H9 (cell line): Measurements from ENCODE around the gene RGR. TPM values are rescaled to one million over a fixed set of nuclear protein-coding genes. Genes with fewer than 3 reads are reported as not detected.
"Not testable (repeated sequence)": the region's sequence is repeated elsewhere in the genome, so short reads cannot be mapped to it uniquely, and the experiment has no call there.

Source experiments
- DNase-seq: peaks from one replicate; pipeline ENCODE4 v3.0.0-alpha.2; 2017
- H2AFZ ChIP-seq: one replicate; pipeline ENCODE4 v1.6.1; 2013; ENCODE audit warnings: mild to moderate bottlenecking, low read length, control low read depth, moderate library complexity
- H2AK5ac ChIP-seq: 2 replicates; pipeline ENCODE4 v1.6.1; 2013; ENCODE audit warnings: low read length, control low read depth, mixed read lengths; ENCODE audit not compliant: insufficient read length
- H2BK120ac ChIP-seq: one replicate; pipeline ENCODE4 v1.6.1; 2013; ENCODE audit warnings: low read depth, mild to moderate bottlenecking, low read length, control low read depth, inconsistent platforms; ENCODE audit not compliant: poor library complexity, severe bottlenecking
- H2BK12ac ChIP-seq: 2 replicates; pipeline ENCODE4 v1.6.1; 2013; ENCODE audit warnings: low read length, control low read depth, mixed read lengths, low read depth; ENCODE audit not compliant: insufficient read length
- H2BK15ac ChIP-seq: 2 replicates; pipeline ENCODE4 v1.6.1; 2013; ENCODE audit warnings: low read depth, low read length, control low read depth
- H2BK20ac ChIP-seq: one replicate; pipeline ENCODE4 v1.6.1; 2013; ENCODE audit warnings: low read depth, mild to moderate bottlenecking, low read length, control low read depth, inconsistent platforms; ENCODE audit not compliant: poor library complexity, severe bottlenecking
- H2BK5ac ChIP-seq: 2 replicates; pipeline ENCODE4 v1.6.1; 2013; ENCODE audit warnings: low read length, control low read depth, mixed read lengths; ENCODE audit not compliant: insufficient read length
- H3K14ac ChIP-seq: 2 replicates; pipeline ENCODE4 v1.6.1; 2013; ENCODE audit warnings: low read length, control low read depth; ENCODE audit not compliant: insufficient read depth
- H3K18ac ChIP-seq: 2 replicates; pipeline ENCODE4 v1.6.1; 2013; ENCODE audit warnings: low read depth, mild to moderate bottlenecking, mixed read lengths, low read length, control low read depth; ENCODE audit not compliant: insufficient read length
- H3K23ac ChIP-seq: 2 replicates; pipeline ENCODE4 v1.6.1; 2013; ENCODE audit warnings: low read length, control low read depth, mixed read lengths, low read depth; ENCODE audit not compliant: insufficient read length
- H3K23me2 ChIP-seq: 2 replicates; pipeline ENCODE4 v1.6.1; 2013; ENCODE audit warnings: low read depth, mild to moderate bottlenecking, mixed read lengths, low read length, control low read depth; ENCODE audit not compliant: insufficient read length, poor library complexity, severe bottlenecking
- H3K27ac ChIP-seq: 2 replicates; pipeline ENCODE4 v1.5.1; 2013; ENCODE audit warnings: low read length, control low read depth, mixed read lengths, low read depth; ENCODE audit not compliant: insufficient read length
- H3K27me3 ChIP-seq: 2 replicates; pipeline ENCODE4 v1.6.1; 2013; ENCODE audit warnings: low read length, control low read depth, inconsistent platforms; ENCODE audit not compliant: insufficient read depth
- H3K4ac ChIP-seq: 2 replicates; pipeline ENCODE4 v1.6.1; 2013; ENCODE audit warnings: low read depth, mild to moderate bottlenecking, control low read depth, inconsistent platforms, low read length, moderate library complexity
- H3K4me1 ChIP-seq: 2 replicates; pipeline ENCODE4 v1.6.1; 2013; ENCODE audit warnings: low read length, control low read depth, inconsistent platforms; ENCODE audit not compliant: insufficient read depth
- H3K4me2 ChIP-seq: 2 replicates; pipeline ENCODE4 v1.6.1; 2013; ENCODE audit warnings: low read length, control low read depth, mixed read lengths; ENCODE audit not compliant: insufficient read length, insufficient read depth
- H3K56ac ChIP-seq: 2 replicates; pipeline ENCODE4 v1.6.1; 2013; ENCODE audit warnings: low read depth, mild to moderate bottlenecking, mixed read lengths, low read length, control low read depth; ENCODE audit not compliant: insufficient read length
- H3K79me1 ChIP-seq: 2 replicates; pipeline ENCODE4 v1.6.1; 2013; ENCODE audit warnings: low read depth, mild to moderate bottlenecking, moderate library complexity, low read length, control low read depth, inconsistent platforms; ENCODE audit not compliant: insufficient read depth, poor library complexity, severe bottlenecking
- H3K79me2 ChIP-seq: 2 replicates; pipeline ENCODE4 v1.6.1; 2013; ENCODE audit warnings: low read length, control low read depth, inconsistent platforms; ENCODE audit not compliant: insufficient read depth
- H3K9ac ChIP-seq: 2 replicates; pipeline ENCODE4 v1.6.1; 2013; ENCODE audit warnings: low read length, control low read depth, mixed read lengths; ENCODE audit not compliant: insufficient read length; ENCODE audit errors: extremely low read depth
- H3K9me3 ChIP-seq: one replicate; pipeline ENCODE4 v1.6.1; 2013; ENCODE audit warnings: low read depth, low read length, inconsistent platforms; ENCODE audit not compliant: control insufficient read depth
- H3T11ph ChIP-seq: one replicate; pipeline ENCODE4 v1.6.1; 2013; ENCODE audit warnings: mild to moderate bottlenecking, low read length, control low read depth, inconsistent platforms
- H4K20me1 ChIP-seq: one replicate; pipeline ENCODE4 v1.6.1; 2013; ENCODE audit not compliant: control insufficient read depth, insufficient read length, insufficient read depth
- H4K5ac ChIP-seq: 2 replicates; pipeline ENCODE4 v1.6.1; 2013; ENCODE audit warnings: low read depth, mild to moderate bottlenecking, mixed read lengths, low read length, control low read depth; ENCODE audit not compliant: insufficient read length
- H4K8ac ChIP-seq: replicated peaks from 2 replicates; pipeline ENCODE4 v1.6.1; 2013; ENCODE audit warnings: low read length, control low read depth, mixed read lengths, low read depth; ENCODE audit not compliant: insufficient read length
- H4K91ac ChIP-seq: 2 replicates; pipeline ENCODE4 v1.6.1; 2013; ENCODE audit warnings: low read depth, mild to moderate bottlenecking, moderate library complexity, mixed read lengths, low read length, control low read depth; ENCODE audit not compliant: insufficient read length
- H3K27ac Mint-ChIP-seq, 3 experiments: 2 replicates in 2 of 3; 3 replicates in 1 of 3; pipeline ENCODE4 v1.8.0; 2020 to 2021; ENCODE audit warnings: mixed read lengths in 3 of 3, mild to moderate bottlenecking in 1 of 3, moderate library complexity in 1 of 3
- H3K27me3 Mint-ChIP-seq: 2 replicates; pipeline ENCODE4 v1.8.0; 2021; ENCODE audit warnings: low read depth, mild to moderate bottlenecking, moderate library complexity, mixed read lengths
- H3K36me3 Mint-ChIP-seq, 3 experiments: 2 replicates in 2 of 3; 3 replicates in 1 of 3; pipeline ENCODE4 v1.8.0; 2020 to 2021; ENCODE audit warnings: low read depth in 3 of 3, mixed read lengths in 3 of 3; ENCODE audit not compliant: insufficient read depth in 1 of 3
- H3K4me1 Mint-ChIP-seq, 2 experiments: 2 replicates each; pipeline ENCODE4 v1.8.0; 2020; ENCODE audit warnings: mixed read lengths in 2 of 2
- H3K4me3 Mint-ChIP-seq, 2 experiments: 2 replicates in 1 of 2; 3 replicates in 1 of 2; pipeline ENCODE4 v1.8.0; 2020 to 2021; ENCODE audit warnings: mild to moderate bottlenecking in 2 of 2, mixed read lengths in 2 of 2, moderate library complexity in 1 of 2
- H3K9me3 Mint-ChIP-seq, 2 experiments: 2 replicates in 1 of 2; 3 replicates in 1 of 2; pipeline ENCODE4 v1.8.0; 2020; ENCODE audit warnings: mild to moderate bottlenecking in 2 of 2, mixed read lengths in 2 of 2, moderate library complexity in 1 of 2
- WGBS: extraction: QIAGEN DNeasy Blood & Tissue Kit; methylation state at CpG from one replicate; pipeline ENCODE4 v1.1.7; 2013; ENCODE audit warnings: missing lambda C conversion rate, low lambda C conversion rate, mixed read lengths; ENCODE audit not compliant: insufficient read length; ENCODE audit errors: extremely low coverage; 5-methylcytosine and 5-hydroxymethylcytosine counted together
- total RNA-seq: library from RNA; stranded (reverse); gene quantifications from 2 replicates; pipeline ENCODE4 v1.2.1, GENCODE V29; 2021
- TF ChIP-seq, protein P1 (sequence below): fragments of 200-600 bp; sonication (generic); conservative IDR thresholded peaks from 3 replicates; pipeline ENCODE4 v1.8.0; 2021; ENCODE audit warnings: antibody characterized with exemption, mild to moderate bottlenecking

The RGR gene
- total RNA-seq, 1 experiment from 2014 or later = not detected

DNA sequence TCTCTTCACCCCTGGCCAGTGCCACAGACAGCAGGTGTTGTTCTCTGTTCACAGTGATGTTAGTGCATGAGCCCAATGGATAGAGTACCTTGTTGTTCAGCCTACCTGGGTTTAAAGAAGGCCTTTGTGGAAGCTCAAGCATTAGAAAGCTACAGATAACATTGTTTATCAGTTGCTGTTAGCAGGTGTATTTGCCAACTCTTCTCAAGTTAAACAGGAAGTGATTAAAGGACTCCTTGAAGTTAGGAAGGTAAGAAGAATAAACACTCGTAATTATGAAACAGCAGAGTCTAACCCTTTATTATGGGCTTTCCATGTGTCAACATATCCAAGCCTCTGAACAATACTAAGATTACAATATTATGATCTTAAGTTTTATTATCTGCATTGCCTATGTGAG, 25.9 kb downstream of the RGR start:
- H3K23ac ChIP-seq = no peak overlapping the region
- no peak overlapping the region for H3K4ac ChIP-seq
- H4K8ac ChIP-seq = no peak overlapping the region
- H3K14ac ChIP-seq = no peak overlapping the region
- no peak overlapping the region for H2BK20ac ChIP-seq
- Mint-ChIP-seq H3K4me3 (no peak overlapping the region), H3K27ac (no peak overlapping the region), H3K9me3 (no peaks in the 10 kb centered on the region), H3K4me1 (peaks cover 7% of the 10 kb centered on the region in 2 experiments), H3K27me3 (peaks cover 3% of the 10 kb centered on the region; the same call in 1 of the 2 replicates), H3K36me3 (no peaks in the 10 kb centered on the region)
- no peak overlapping the region for H3K9ac ChIP-seq
- no peak overlapping the region for H2BK120ac ChIP-seq
- H3K56ac ChIP-seq = no peak overlapping the region
- H4K5ac ChIP-seq = no peak overlapping the region
- no peaks in the 10 kb centered on the region for H3K23me2 ChIP-seq
- H2AK5ac ChIP-seq = no peak overlapping the region
- no peaks in the 10 kb centered on the region for H4K20me1 ChIP-seq
- no peak overlapping the region for H2BK15ac ChIP-seq
- no peak overlapping the region for H3K27ac ChIP-seq
- H2AFZ ChIP-seq = no peak overlapping the region
- no peaks in the 10 kb centered on the region; the same call in 1 of the 2 replicates for H3K4me1 ChIP-seq
- DNase-seq = no peak
- H3K27me3 ChIP-seq = no peaks in the 10 kb centered on the region
- TF ChIP-seq, protein P1, sequence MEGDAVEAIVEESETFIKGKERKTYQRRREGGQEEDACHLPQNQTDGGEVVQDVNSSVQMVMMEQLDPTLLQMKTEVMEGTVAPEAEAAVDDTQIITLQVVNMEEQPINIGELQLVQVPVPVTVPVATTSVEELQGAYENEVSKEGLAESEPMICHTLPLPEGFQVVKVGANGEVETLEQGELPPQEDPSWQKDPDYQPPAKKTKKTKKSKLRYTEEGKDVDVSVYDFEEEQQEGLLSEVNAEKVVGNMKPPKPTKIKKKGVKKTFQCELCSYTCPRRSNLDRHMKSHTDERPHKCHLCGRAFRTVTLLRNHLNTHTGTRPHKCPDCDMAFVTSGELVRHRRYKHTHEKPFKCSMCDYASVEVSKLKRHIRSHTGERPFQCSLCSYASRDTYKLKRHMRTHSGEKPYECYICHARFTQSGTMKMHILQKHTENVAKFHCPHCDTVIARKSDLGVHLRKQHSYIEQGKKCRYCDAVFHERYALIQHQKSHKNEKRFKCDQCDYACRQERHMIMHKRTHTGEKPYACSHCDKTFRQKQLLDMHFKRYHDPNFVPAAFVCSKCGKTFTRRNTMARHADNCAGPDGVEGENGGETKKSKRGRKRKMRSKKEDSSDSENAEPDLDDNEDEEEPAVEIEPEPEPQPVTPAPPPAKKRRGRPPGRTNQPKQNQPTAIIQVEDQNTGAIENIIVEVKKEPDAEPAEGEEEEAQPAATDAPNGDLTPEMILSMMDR = no peak
- no peaks in the 10 kb centered on the region for H3K79me1 ChIP-seq
- H2BK5ac ChIP-seq = no peak overlapping the region
- H3K79me2 ChIP-seq = no peaks in the 10 kb centered on the region
- H3K9me3 ChIP-seq = no peaks in the 10 kb centered on the region
- H4K91ac ChIP-seq = no peak overlapping the region
- H3T11ph ChIP-seq = no peak overlapping the region
- no peak overlapping the region for H2BK12ac ChIP-seq
- H3K18ac ChIP-seq = no peak overlapping the region
- no peak overlapping the region for H3K4me2 ChIP-seq
- WGBS = no CpG with 5 or more reads among the region's 1 CpG

DNA sequence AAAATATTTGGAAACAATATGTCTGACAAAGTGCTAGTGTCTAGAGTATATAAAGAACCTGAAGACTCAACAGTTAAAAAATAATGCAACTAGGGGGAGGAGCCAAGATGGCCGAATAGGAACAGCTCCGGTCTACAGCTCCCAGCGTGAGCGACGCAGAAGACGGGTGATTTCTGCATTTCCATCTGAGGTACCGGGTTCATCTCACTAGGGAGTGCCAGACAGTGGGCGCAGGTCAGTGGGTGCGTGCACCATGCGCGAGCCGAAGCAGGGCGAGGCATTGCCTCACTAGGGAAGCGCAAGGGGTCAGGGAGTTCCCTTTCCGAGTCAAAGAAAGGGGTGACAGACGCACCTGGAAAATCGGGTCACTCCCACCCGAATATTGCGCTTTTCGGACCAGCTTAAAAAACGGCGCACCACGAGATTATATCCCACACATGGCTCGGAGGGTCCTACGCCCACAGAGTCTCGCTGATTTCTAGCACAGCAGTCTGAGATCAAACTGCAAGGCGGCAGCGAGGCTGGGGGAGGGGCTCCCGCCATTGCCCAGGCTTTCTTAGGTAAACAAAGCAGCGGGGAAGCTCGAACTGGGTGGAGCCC, 35.1 kb downstream of the RGR start:
- not testable (repeated sequence) for H3K4me2 ChIP-seq, H3K23ac ChIP-seq, H3K23me2 ChIP-seq

More for the DNA sequence above, 35.1 kb downstream of the RGR start:
- not testable (repeated sequence) for H2BK15ac ChIP-seq, H2BK12ac ChIP-seq, H3K27ac ChIP-seq, H2BK20ac ChIP-seq, H3K14ac ChIP-seq, H3K4ac ChIP-seq, H3K56ac ChIP-seq, H3K27me3 ChIP-seq, H3K36me3 Mint-ChIP-seq, H3T11ph ChIP-seq, H4K8ac ChIP-seq, H3K18ac ChIP-seq, H2AK5ac ChIP-seq, H2BK120ac ChIP-seq, DNase-seq, H4K5ac ChIP-seq, H4K91ac ChIP-seq, H3K27me3 Mint-ChIP-seq, H3K79me2 ChIP-seq, H3K4me1 ChIP-seq, H4K20me1 ChIP-seq, H2AFZ ChIP-seq, H3K9me3 ChIP-seq, H3K79me1 ChIP-seq, H3K9ac ChIP-seq, H2BK5ac ChIP-seq
- WGBS = no CpG with 5 or more reads among the region's 31 CpGs
- Mint-ChIP-seq H3K9me3 (peaks cover 4 to 14% of the 10 kb centered on the region in 2 experiments; a peak in 4 of 5 replicates), H3K4me3 (peak overlapping the region; percentile 75 to 80), H3K4me1 (peaks cover 5 to 10% of the 10 kb centered on the region in 2 experiments; a peak in 3 of 4 replicates), H3K27ac (peak overlapping the region in 2 of 3 experiments; percentile 73 to 91; a peak in 4 of 7 replicates)
